LNCAP (cell line): ENCODE results near the gene BHLHE23.

Experiments
- CTCF ChIP-seq: fragments of 450-650 bp; IDR thresholded peaks from 2 replicates; pipeline ENCODE4 v1.5.1; 2017; ENCODE audit warnings: mild to moderate bottlenecking

The BHLHE23 gene

DNA sequence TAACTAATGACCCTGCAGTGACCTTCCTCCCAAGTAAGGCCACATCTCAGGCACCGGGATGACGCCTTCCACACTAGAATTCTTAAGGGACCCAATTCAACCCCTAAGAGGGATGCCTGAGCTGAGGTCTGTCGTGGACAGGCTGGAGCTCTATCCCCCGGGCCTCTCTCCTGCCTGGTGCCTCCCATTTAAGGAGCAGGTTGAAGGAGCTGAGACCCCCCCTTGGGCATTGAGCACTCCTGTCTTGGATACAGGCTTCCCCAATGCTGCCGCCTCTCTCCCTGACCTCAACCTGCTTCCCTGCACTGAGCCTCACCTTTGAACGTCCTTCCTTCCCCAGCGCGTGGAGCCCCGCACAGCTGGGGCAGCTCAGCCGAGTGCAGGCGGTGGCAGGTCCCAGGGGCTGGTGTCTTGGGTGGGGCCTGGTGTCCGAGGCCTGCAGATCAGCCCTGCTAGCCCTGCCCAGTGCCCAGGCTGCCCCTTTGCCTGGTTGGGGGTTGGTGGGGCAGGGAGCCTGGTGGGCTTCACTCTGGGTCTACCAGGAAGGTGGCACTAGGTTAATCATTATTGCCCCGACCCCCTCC is 19.9 kb upstream of the BHLHE23 start:
- no peak for TF ChIP-seq CTCF

DNA sequence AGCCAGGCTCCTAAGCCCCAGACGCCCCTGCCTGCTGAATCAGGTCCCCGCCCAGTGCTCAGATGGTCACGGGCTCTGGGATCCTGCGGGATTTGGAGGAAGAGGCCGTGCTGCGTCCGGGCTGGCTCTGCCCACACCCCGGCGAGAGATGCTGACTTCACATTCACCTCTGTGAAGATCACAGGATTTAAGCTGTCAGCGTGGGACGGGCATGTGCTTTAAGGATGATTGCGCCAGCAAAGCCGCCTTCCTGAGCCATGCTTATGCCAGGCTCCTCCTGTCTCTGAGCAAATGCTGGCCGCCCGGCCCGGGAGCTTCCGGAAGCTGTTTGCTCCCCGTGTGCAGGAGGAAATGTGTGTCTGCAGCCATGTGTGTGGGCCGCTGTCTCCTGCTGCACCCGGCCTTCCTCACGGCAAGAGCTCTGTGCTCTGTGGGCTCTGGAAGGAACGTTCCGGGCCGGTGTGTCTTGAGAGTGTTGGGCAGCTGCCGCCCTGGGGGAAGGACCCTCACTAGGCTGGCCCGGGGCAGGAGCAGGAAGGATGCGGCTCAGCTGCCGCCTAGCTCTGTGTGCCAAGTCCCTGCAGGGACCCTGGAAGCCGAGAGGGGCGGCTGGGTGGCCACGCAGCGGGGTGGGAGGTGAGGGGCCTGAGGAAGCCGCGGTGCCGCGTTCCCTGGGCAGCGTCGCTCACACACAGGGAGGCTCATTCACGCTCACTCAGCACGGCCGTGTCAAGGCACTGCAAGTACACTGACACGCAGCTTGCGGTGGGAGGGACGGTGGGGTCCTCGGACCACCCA is 19.0 kb upstream of the BHLHE23 start:
- TF ChIP-seq CTCF, result no peak

GRCh38 chr20:63024573-63025392 is 18.0 kb upstream of the BHLHE23 start:
- no peak for TF ChIP-seq CTCF

- TF ChIP-seq CTCF, result no peak
These were observed 17.3 kb upstream of the BHLHE23 start for GRCh38 chr20:63023936-63024571.

DNA sequence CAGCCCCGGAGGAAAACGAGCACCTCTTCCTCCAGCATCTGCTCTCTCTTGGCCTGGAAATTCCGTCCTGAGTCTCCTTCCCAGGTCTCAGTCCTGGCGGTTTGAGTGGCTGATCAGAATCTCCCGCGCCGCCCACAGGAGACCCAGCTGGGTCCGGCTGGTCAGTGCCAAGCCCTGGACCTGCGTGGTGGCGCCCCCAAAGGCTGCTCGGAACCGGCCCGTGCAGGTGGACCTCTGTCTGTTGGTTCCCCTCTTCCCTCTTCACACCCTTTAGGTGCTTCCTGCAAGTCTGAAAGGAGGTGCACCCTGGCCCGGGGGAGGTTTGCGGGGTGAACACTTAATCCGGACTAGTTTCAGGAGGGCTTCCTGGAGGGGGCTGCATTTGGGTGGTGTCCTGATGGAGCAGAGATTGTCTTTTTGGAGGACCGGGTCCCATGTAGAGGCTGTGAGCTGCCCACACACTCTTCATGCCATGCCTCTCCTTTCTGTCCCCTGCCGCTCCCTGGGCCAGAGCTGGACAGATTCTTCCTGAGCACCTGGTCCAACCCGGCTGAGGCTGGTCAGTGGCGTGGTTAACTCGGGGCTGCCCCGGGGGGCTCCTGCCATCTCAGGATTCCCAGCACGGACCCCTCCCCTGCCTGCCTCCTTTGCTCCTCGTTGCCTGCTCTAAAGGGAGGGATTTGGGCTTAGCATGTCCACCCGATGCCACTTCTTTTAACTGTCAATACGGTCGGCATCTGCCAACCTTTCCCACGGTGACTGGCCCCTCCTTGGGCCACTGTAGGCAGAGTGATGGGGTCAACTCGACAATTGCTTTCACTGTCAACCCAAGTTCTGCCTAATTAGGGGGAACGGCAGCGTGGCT is 16.5 kb upstream of the BHLHE23 start:
- no peak for TF ChIP-seq CTCF

GRCh38 chr20:63022501-63022900 is 15.7 kb upstream of the BHLHE23 start:
- TF ChIP-seq CTCF, result no peak
